Transverse colon (tissue), 4 donors: Measurements from ENCODE around the gene SPG21. TPM values are rescaled to one million over a fixed set of nuclear protein-coding genes. Genes with fewer than 3 reads are reported as not detected.

Experiments
- DNase-seq: peaks from one replicate; pipeline ENCODE4 v3.0.0-alpha.2; 2019
- H3K27ac ChIP-seq, 4 donors: fragments of 200-600 bp; sonication (generic); 2 replicates each; pipeline ENCODE4 v1.5.1; 2016 to 2018; ENCODE audit warnings: inconsistent platforms in 4 of 4
- H3K27me3 ChIP-seq: fragments of 200-600 bp; sonication (generic); 2 replicates; pipeline ENCODE4 v1.5.1; 2017; ENCODE audit warnings: inconsistent platforms
- H3K36me3 ChIP-seq, 4 donors: fragments of 200-600 bp; sonication (generic); 2 replicates each; pipeline ENCODE4 v1.5.1; 2017 to 2019; ENCODE audit warnings: inconsistent platforms in 4 of 4
- H3K4me1 ChIP-seq, 4 donors: fragments of 200-600 bp; sonication (generic); 2 replicates each; pipeline ENCODE4 v1.5.1; 2017 to 2020; ENCODE audit warnings: inconsistent platforms in 4 of 4
- H3K4me3 ChIP-seq, 4 donors: fragments of 200-600 bp; sonication (generic); 1 replicate in 1 of 4; 2 replicates in 3 of 4; pipeline versions ENCODE4 v1.5.1 to v1.6.1; 2017 to 2019; ENCODE audit warnings: inconsistent platforms in 4 of 4
- H3K9me3 ChIP-seq, 2 donors: fragments of 200-600 bp; sonication (generic); 2 replicates each; pipeline ENCODE4 v1.5.1; 2017 to 2019; ENCODE audit warnings: inconsistent platforms in 2 of 2
- EP300 ChIP-seq: sonication (generic); formaldehyde crosslinking; IDR thresholded peaks from one replicate; pipeline ENCODE4 v1.6.1; 2017; ENCODE audit warnings: antibody characterized with exemption, low read depth
- POLR2A ChIP-seq: fragments of 450-650 bp; IDR thresholded peaks from one replicate; pipeline ENCODE4 v1.6.1; 2016; ENCODE audit warnings: antibody characterized with exemption, mild to moderate bottlenecking, moderate library complexity
- POLR2AphosphoS5 ChIP-seq, 3 donors: sonication (generic); formaldehyde crosslinking; IDR thresholded peaks; one replicate each; pipeline ENCODE4 v1.6.1; 2016; ENCODE audit warnings: antibody characterized with exemption in 3 of 3
- WGBS, 2 donors: methylation state at CpG; one replicate each; pipeline ENCODE4 v1.1.5; 2018; ENCODE audit warnings: low coverage in 1 of 2; 5-methylcytosine and 5-hydroxymethylcytosine counted together
- in situ Hi-C, 4 donors: fragments of 200-750 bp; cut with MboI; loops; one replicate each; pipeline versions ENCODE4 v1.15.0 to v1.15.1; 2017; ENCODE audit warnings: low sequenced_read_pairs in 3 of 4, low pct_ligation_motif_present in 1 of 4, low pct_unique_long_range_greater_than_20kb in 1 of 4
- intact Hi-C: fragments of 100-400 bp; cut with DNase I; formaldehyde crosslinking; loops from one replicate; pipeline ENCODE4 v1.15.1; 2023; ENCODE audit warnings: low total_unique reads
- total RNA-seq, 4 donors: library from RNA; depleted of rRNA; stranded (reverse); fragments of >200 nt; gene quantifications; one replicate each; pipeline ENCODE4 v1.1.0, GENCODE V29; 2016
- TF ChIP-seq, protein P1 (sequence below), 5 experiments: fragments of 200-600 bp in 3 of 5; fragments of 450-650 bp in 2 of 5; sonication (generic) in 3 of 5; IDR thresholded peaks; 1 replicate in 2 of 5; 2 replicates in 3 of 5; pipeline ENCODE4 v1.5.1; 2016 to 2017; ENCODE audit warnings: antibody characterized with exemption in 5 of 5, inconsistent platforms in 3 of 5, mild to moderate bottlenecking in 2 of 5, moderate library complexity in 1 of 5

SPG21 gene
- total RNA-seq, 4 donors from 2014 or later, result 27.7 to 67.2 (median 53.0) TPM

DNA sequence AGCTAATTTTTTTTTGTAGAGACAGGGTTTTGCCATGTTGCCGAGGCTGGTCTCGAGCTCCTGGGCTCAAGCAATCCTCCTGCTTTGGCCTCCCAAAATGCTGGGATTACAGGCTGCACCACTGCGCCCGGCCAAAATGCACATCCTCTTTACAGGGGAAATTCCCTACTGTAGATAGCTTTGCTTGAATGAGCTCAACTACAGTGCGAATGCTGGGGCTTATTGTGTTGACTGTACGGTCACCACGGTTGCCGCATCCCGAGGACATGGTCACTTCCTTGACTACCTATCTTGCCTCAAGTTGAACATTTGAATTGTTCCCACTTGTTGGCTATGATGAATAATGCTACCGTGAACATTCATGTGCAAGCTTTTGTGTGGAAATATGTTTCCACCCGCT is 45.0 kb upstream of the SPG21 start:
- no peak for DNase-seq
- in situ Hi-C loops, result loop anchor here in 3 of 4 donors (10.0 to 25.0 kb wide), 3 partner anchors 50 to 253 kb away; partner anchors contain the start of genes PARP16 (in 3 of the 3) and RNU5A-1 (in 3 of the 3)
- WGBS, 2 donors, result 90% methylated on average over 11 of the region's 11 CpGs; no CpG with 5 or more reads in 1 of the 2 donors
- Histone ChIP-seq H3K9me3 (no peaks in the 10 kb centered on the region), H3K4me3 (no peak overlapping the region), H3K36me3 (no peaks in the 10 kb centered on the region), H3K4me1 (peaks cover 0 to 29% (median 12%) of the 10 kb centered on the region in 4 donors), H3K27ac (no peak overlapping the region), H3K27me3 (no peaks in the 10 kb centered on the region)
- intact Hi-C loops, result no loop called here
- TF ChIP-seq POLR2A (no peak), EP300 (no peak), POLR2AphosphoS5 (IDR thresholded peaks at IDR 0.05) (no peak)
- TF ChIP-seq, protein P1, sequence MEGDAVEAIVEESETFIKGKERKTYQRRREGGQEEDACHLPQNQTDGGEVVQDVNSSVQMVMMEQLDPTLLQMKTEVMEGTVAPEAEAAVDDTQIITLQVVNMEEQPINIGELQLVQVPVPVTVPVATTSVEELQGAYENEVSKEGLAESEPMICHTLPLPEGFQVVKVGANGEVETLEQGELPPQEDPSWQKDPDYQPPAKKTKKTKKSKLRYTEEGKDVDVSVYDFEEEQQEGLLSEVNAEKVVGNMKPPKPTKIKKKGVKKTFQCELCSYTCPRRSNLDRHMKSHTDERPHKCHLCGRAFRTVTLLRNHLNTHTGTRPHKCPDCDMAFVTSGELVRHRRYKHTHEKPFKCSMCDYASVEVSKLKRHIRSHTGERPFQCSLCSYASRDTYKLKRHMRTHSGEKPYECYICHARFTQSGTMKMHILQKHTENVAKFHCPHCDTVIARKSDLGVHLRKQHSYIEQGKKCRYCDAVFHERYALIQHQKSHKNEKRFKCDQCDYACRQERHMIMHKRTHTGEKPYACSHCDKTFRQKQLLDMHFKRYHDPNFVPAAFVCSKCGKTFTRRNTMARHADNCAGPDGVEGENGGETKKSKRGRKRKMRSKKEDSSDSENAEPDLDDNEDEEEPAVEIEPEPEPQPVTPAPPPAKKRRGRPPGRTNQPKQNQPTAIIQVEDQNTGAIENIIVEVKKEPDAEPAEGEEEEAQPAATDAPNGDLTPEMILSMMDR (IDR thresholded peaks at IDR 0.05), result no peak

DNA sequence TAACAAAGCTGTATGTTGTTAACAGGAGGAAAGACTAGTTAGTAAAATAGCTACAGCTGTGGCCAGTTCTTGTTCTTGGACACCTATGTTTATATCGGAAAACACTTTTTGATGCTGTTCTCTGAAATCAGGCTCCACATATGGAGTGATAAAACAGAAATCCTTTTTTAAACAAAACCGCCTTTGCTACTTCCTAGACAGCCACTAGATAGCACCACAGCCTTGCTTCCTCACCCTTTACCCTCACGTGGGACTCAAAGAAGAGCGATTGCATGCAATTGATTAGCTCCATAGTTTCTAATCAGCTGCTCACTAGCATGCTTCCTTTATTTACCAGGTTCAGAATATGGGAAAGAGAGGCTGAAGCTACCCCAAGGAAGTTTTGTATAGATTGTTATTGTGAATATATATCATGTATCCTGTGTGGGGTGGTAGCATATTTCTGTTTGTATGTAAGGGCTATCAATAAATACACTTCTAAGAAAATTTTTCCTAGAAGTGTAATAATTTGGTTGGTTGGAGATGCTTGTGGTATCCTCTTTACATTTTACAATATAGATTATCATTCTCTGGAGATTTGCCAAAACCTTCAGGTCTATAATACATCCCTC is 44.0 kb upstream of the SPG21 start:
- DNase-seq, result peak; percentile 31
- WGBS, 2 donors, result 0 to 6% methylated on average over 2 to 4 of the region's 4 CpGs
- in situ Hi-C loops (loop anchor here in 3 of 4 donors (10.0 to 25.0 kb wide), 3 partner anchors 51 to 254 kb away; partner anchors contain the start of genes PARP16 (in 3 of the 3) and RNU5A-1 (in 3 of the 3)), intact Hi-C loops (no loop called here)
- no peaks in the 10 kb centered on the region for H3K36me3 ChIP-seq
- H3K4me3 ChIP-seq, result no peak overlapping the region
- TF ChIP-seq, protein P1 (IDR thresholded peaks at IDR 0.05), result peak; percentile 19 to 49 (median 42)
- TF ChIP-seq POLR2AphosphoS5 (IDR thresholded peaks at IDR 0.05), result no peak
- H3K9me3 ChIP-seq, result no peaks in the 10 kb centered on the region
- H3K4me1 ChIP-seq, result peaks cover 0 to 29% (median 12%) of the 10 kb centered on the region in 4 donors
- peak overlapping the region in 2 of 4 donors; percentile 17 to 25 for H3K27ac ChIP-seq
- H3K27me3 ChIP-seq, result no peaks in the 10 kb centered on the region

DNA sequence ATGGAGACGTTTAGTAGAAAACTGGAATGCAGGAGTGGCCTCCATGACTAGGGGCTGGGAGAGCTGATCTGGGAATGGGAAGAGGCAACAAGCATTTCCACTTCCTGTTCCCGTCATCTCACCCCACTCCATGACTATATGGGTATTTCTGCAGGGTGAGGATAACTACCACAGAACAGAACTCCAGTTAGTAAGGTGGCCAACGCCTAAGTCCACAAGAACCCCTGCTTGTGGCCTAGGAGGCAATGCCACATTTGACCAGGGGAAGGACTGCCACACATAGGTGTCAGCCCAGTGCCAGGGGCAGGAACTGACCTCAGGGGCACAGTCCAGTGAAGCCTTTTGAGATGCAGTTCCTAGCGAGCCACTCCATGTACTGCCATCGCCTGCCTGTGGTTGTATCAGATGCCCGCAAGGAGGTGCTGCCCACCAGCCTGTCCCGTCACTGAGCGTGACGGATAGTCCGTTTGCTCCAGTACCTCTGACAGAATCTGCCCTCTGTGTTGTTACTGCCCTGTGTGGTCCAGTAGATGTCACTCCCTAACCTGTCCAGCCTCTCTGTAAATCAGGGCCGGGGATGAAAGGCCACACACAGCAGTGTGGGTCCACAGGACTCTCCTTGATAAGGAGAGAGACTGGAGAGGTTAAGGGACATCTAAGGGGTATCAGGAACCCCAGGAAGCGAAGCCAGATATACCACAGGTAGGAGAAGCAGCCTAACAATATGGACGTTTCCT is 43.3 kb upstream of the SPG21 start:
- no peaks in the 10 kb centered on the region for H3K27me3 ChIP-seq
- DNase-seq, result peak; percentile 85
- H3K36me3 ChIP-seq, result no peaks in the 10 kb centered on the region
- peak overlapping the region in 2 of 4 donors; percentile 17 to 25 for H3K27ac ChIP-seq
- in situ Hi-C loops, result loop anchor here in 3 of 4 donors (10.0 to 25.0 kb wide), 3 partner anchors 52 to 254 kb away; partner anchors contain the start of genes PARP16 (in 3 of the 3) and RNU5A-1 (in 3 of the 3)
- TF ChIP-seq, protein P1 (IDR thresholded peaks at IDR 0.05), result peak; percentile 61 to 94 (median 76)
- TF ChIP-seq POLR2AphosphoS5 (IDR thresholded peaks at IDR 0.05), result peak in 1 of 3 donors; percentile 18
- no peak for TF ChIP-seq POLR2A
- intact Hi-C loops, result no loop called here
- H3K9me3 ChIP-seq, result no peaks in the 10 kb centered on the region
- H3K4me3 ChIP-seq, result no peak overlapping the region
- 23 to 27% methylated on average over 3 to 12 of the region's 13 CpGs for WGBS, 2 donors
- H3K4me1 ChIP-seq, result peaks cover 7 to 35% (median 17%) of the 10 kb centered on the region in 4 donors

DNA sequence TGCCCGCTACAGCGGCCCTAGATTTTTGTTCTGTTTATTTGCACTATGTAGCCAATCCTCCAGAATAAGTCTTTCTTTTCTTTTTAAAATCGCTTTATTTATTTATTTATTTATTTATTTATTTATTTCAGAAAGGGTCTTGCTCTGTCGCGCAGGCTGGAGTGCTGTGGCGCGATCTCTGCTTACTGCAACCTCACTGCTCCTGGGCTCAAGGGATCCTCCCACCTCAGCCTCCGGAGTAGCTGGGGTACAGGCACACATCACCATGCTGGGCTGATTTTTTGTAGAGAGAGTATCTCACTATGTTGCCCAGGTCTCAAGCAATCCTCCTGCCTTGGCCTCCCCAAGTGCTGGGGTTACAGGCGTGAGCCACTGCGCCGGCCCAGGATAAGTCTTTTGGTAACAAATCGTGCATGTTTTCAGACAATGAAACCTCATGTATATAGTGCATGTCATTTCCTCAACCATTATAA is 40.1 kb upstream of the SPG21 start:
- H3K9me3 ChIP-seq, result no peaks in the 10 kb centered on the region
- peak overlapping the region in 3 of 4 donors; percentile 88 to 98 (median 94) for H3K4me3 ChIP-seq
- H3K4me1 ChIP-seq, result peaks cover 11 to 26% (median 17%) of the 10 kb centered on the region in 4 donors
- in situ Hi-C loops, result loop anchor here in 3 of 4 donors (10.0 to 25.0 kb wide), 3 partner anchors 55 to 258 kb away; partner anchors contain the start of genes PARP16 (in 3 of the 3) and RNU5A-1 (in 3 of the 3)
- peak overlapping the region; percentile 85 to 91 (median 89) for H3K27ac ChIP-seq
- intact Hi-C loops, result no loop called here
- DNase-seq, result no peak
- peaks cover 0 to 14% (median 7%) of the 10 kb centered on the region in 4 donors for H3K36me3 ChIP-seq
- TF ChIP-seq POLR2AphosphoS5 (IDR thresholded peaks at IDR 0.05) (no peak), POLR2A (no peak), EP300 (no peak)
- TF ChIP-seq, protein P1 (IDR thresholded peaks at IDR 0.05), result no peak
- 60% methylated on average over 12 of the region's 12 CpGs; no CpG with 5 or more reads in 1 of the 2 donors for WGBS, 2 donors
- H3K27me3 ChIP-seq, result no peaks in the 10 kb centered on the region
